Erythroblast (primary cell): ENCODE data around the gene COPS6.

ENCODE experiments used
- GATA1 ChIP-seq: IDR thresholded peaks from 2 replicates; pipeline ENCODE4 v1.6.1; 2011; ENCODE audit warnings: low read depth, mild to moderate bottlenecking, control low read depth, low read length, moderate library complexity
- POLR2A ChIP-seq: IDR thresholded peaks from 2 replicates; pipeline ENCODE4 v1.6.1; 2011; ENCODE audit warnings: mild to moderate bottlenecking, low read length

GRCh38 chr7:100051611-100052010 lies 37.2 kb upstream of the COPS6 start:
- no peak for TF ChIP-seq POLR2A
- TF ChIP-seq GATA1: no peak
